HepG2 (cell line): ENCODE data around the gene RTEL1. TPM values are rescaled to one million over a fixed set of nuclear protein-coding genes. Genes with fewer than 3 reads are reported as not detected.
A peak's percentile ranks its signal among the peaks of the same experiment; 100 is the strongest.

Experiments
- ATF7-NPFF ChIP-seq: sonication (generic); formaldehyde crosslinking; IDR thresholded peaks from 2 replicates; pipeline ENCODE4 v1.8.1; 2023; ENCODE audit warnings: mild to moderate bottlenecking, low read depth, missing genetic modification reagents, moderate library complexity
- HNRNPL ChIP-seq: fragments of 200-400 bp; formaldehyde crosslinking; IDR thresholded peaks from 2 replicates; pipeline ENCODE4 v1.6.1; 2017; ENCODE audit warnings: mild to moderate bottlenecking, low read depth, low read length
- HNRNPUL1 ChIP-seq: fragments of 200-400 bp; formaldehyde crosslinking; IDR thresholded peaks from 2 replicates; pipeline ENCODE4 v1.6.1; 2017; ENCODE audit warnings: low read depth, mild to moderate bottlenecking, low read length, moderate library complexity
- HOXA3 ChIP-seq: sonication (generic); formaldehyde crosslinking; IDR thresholded peaks from 2 replicates; pipeline ENCODE4 v1.5.0; 2020; ENCODE audit warnings: missing genetic modification reagents
- HOXA9 ChIP-seq: sonication (generic); formaldehyde crosslinking; IDR thresholded peaks from 2 replicates; pipeline ENCODE4 v1.8.1; 2022; ENCODE audit warnings: missing genetic modification reagents, mild to moderate bottlenecking, moderate library complexity, borderline replicate concordance
- JUND ChIP-seq: sonication (generic); formaldehyde crosslinking; IDR thresholded peaks from 2 replicates; pipeline ENCODE4 v1.8.0; 2022; ENCODE audit warnings: mild to moderate bottlenecking, missing genetic modification reagents
- MAFG ChIP-seq: sonication (generic); formaldehyde crosslinking; IDR thresholded peaks from 2 replicates; pipeline ENCODE4 v1.5.1; 2020; ENCODE audit warnings: mild to moderate bottlenecking, missing genetic modification reagents
- SAFB2 ChIP-seq: sonication (generic); formaldehyde crosslinking; IDR thresholded peaks from 2 replicates; pipeline ENCODE4 v1.5.1; 2020; ENCODE audit warnings: missing genetic modification reagents, low read depth, mild to moderate bottlenecking, borderline replicate concordance
- SMAD9 ChIP-seq: sonication (generic); formaldehyde crosslinking; IDR thresholded peaks from 2 replicates; pipeline ENCODE4 v1.5.1; 2020; ENCODE audit warnings: mild to moderate bottlenecking, missing genetic modification reagents
- SP5 ChIP-seq: IDR thresholded peaks from 2 replicates; pipeline ENCODE4 v1.6.1; 2016; ENCODE audit warnings: low read depth, borderline replicate concordance
- YY1 ChIP-seq: IDR thresholded peaks from 2 replicates; pipeline ENCODE4 v1.6.1; 2011; ENCODE audit warnings: low read length, low read depth, moderate library complexity, mild to moderate bottlenecking; ENCODE audit not compliant: insufficient read depth, insufficient replicate concordance
- ZC3H13 ChIP-seq: sonication (generic); formaldehyde crosslinking; IDR thresholded peaks from 2 replicates; pipeline ENCODE4 v1.8.1; 2023; ENCODE audit warnings: mild to moderate bottlenecking, missing genetic modification reagents, moderate library complexity
- ZNF367 ChIP-seq: sonication (generic); formaldehyde crosslinking; IDR thresholded peaks from 2 replicates; pipeline ENCODE4 v1.4.0; 2020; ENCODE audit warnings: missing genetic modification reagents, borderline replicate concordance
- ZZZ3 ChIP-seq: sonication (generic); formaldehyde crosslinking; IDR thresholded peaks from 2 replicates; pipeline ENCODE4 v1.4.0; 2020; ENCODE audit warnings: missing genetic modification reagents, mild to moderate bottlenecking, borderline replicate concordance
- polyA plus RNA-seq, 8 experiments: library from polyadenylated mRNA; depleted of rRNA in 3 of 8; stranded (reverse) in 7 of 8; unstranded in 1 of 8; fragments of >200 nt; fragmentation: Illumina TruSeq in 4 of 8; extraction: Trizol in 4 of 8; gene quantifications; 2 replicates each; pipeline versions ENCODE4 v1.2.1 to v1.2.3, GENCODE V29; 2011 to 2016; ENCODE audit warnings: low read depth in 4 of 8, missing spikeins in 1 of 8, mixed read lengths in 1 of 8; ENCODE audit not compliant: insufficient read depth in 1 of 8
- total RNA-seq, 5 experiments: library from RNA; depleted of rRNA; stranded (reverse); fragments of >200 nt; fragmentation: Illumina TruSeq; extraction: Trizol; gene quantifications; 2 replicates each; pipeline ENCODE4 v1.2.3, GENCODE V29; 2016; ENCODE audit warnings: low read depth in 1 of 5
- TF ChIP-seq, protein P1 (sequence below): sonication (generic); formaldehyde crosslinking; IDR thresholded peaks from 2 replicates; pipeline ENCODE4 v1.4.0; 2020; ENCODE audit warnings: missing genetic modification reagents, borderline replicate concordance
- TF ChIP-seq, protein P2 (sequence below): sonication (generic); formaldehyde crosslinking; IDR thresholded peaks from 2 replicates; pipeline ENCODE4 v1.5.1; 2020; ENCODE audit warnings: mild to moderate bottlenecking, missing genetic modification reagents, moderate library complexity
- TF ChIP-seq, protein P3 (sequence below): sonication (generic); formaldehyde crosslinking; IDR thresholded peaks from 2 replicates; pipeline ENCODE4 v1.9.0; 2021; ENCODE audit warnings: missing genetic modification reagents, borderline replicate concordance
- TF ChIP-seq, protein P4 (sequence below): sonication (generic); formaldehyde crosslinking; IDR thresholded peaks from 2 replicates; pipeline ENCODE4 v1.8.1; 2023; ENCODE audit warnings: mild to moderate bottlenecking, missing genetic modification reagents
- TF ChIP-seq, protein P5 (sequence below): sonication (generic); formaldehyde crosslinking; IDR thresholded peaks from 2 replicates; pipeline ENCODE4 v1.4.0; 2020; ENCODE audit warnings: missing genetic modification reagents, borderline replicate concordance

Gene RTEL1
- total and polyA plus RNA-seq, 2 of the 13 experiments (the other 11 are each of a cell fraction or from before 2014, with no cell fraction given), result 21.8 to 36.4 TPM

DNA sequence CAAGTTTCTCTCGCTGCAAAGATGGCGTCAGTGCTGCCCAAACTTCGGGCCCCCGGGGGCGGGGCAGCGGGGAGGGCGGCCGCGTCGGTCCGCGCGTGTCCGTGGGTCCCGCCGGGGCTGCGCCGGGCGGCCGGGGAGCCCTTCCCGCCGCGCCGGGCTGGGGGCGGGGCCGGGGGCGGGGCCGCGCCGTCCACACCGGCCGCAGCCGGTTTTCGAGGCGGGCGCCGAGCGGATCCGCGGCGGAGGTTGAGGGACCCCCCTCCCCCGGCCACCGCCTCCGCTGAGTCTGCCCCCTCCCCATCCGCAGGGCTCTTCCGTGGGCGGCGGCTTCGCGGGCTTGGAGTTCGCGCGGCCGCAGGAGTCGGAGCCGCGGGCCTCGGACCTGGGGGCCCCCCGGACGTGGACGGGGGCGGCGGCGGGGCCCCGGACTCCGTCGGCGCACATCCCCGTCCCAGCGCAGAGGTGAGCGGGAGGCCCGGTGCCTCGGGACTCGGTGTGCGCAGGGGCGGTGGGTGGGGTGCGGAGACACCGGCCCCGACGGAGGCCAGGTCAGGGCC lies 82.0 kb downstream of the RTEL1 start (continued):
- TF ChIP-seq ZNF367 (CRISPR knock-in tag) (peak; percentile 9; the same call in 1 of the 2 replicates), ZC3H13 (CRISPR knock-in tag) (0 out of 2 replicates have a peak, but pooled peaks have one; percentile 45), ATF7-NPFF (CRISPR knock-in tag) (no peak), ZZZ3 (CRISPR knock-in tag) (no peak), SAFB2 (CRISPR knock-in tag) (0 out of 2 replicates have a peak, but pooled peaks have one; percentile 86), HOXA9 (CRISPR knock-in tag) (peak; percentile 81), SP5 (CRISPR knock-in tag) (peak; percentile 6; the same call in 1 of the 2 replicates), HNRNPL (no peak), MAFG (CRISPR knock-in tag) (peak; percentile 14; the same call in 1 of the 2 replicates), YY1 (peak; percentile 77), SMAD9 (CRISPR knock-in tag) (no peak), HNRNPUL1 (no peak), HOXA3 (CRISPR knock-in tag) (peak; percentile 59), JUND (CRISPR knock-in tag) (0 out of 2 replicates have a peak, but pooled peaks have one; percentile 19)
- TF ChIP-seq, protein P1, sequence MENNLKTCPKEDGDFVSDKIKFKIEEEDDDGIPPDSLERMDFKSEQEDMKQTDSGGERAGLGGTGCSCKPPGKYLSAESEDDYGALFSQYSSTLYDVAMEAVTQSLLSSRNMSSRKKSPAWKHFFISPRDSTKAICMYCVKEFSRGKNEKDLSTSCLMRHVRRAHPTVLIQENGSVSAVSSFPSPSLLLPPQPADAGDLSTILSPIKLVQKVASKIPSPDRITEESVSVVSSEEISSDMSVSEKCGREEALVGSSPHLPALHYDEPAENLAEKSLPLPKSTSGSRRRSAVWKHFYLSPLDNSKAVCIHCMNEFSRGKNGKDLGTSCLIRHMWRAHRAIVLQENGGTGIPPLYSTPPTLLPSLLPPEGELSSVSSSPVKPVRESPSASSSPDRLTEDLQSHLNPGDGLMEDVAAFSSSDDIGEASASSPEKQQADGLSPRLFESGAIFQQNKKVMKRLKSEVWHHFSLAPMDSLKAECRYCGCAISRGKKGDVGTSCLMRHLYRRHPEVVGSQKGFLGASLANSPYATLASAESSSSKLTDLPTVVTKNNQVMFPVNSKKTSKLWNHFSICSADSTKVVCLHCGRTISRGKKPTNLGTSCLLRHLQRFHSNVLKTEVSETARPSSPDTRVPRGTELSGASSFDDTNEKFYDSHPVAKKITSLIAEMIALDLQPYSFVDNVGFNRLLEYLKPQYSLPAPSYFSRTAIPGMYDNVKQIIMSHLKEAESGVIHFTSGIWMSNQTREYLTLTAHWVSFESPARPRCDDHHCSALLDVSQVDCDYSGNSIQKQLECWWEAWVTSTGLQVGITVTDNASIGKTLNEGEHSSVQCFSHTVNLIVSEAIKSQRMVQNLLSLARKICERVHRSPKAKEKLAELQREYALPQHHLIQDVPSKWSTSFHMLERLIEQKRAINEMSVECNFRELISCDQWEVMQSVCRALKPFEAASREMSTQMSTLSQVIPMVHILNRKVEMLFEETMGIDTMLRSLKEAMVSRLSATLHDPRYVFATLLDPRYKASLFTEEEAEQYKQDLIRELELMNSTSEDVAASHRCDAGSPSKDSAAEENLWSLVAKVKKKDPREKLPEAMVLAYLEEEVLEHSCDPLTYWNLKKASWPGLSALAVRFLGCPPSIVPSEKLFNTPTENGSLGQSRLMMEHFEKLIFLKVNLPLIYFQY (CRISPR knock-in tag), result no peak
- TF ChIP-seq, protein P2, sequence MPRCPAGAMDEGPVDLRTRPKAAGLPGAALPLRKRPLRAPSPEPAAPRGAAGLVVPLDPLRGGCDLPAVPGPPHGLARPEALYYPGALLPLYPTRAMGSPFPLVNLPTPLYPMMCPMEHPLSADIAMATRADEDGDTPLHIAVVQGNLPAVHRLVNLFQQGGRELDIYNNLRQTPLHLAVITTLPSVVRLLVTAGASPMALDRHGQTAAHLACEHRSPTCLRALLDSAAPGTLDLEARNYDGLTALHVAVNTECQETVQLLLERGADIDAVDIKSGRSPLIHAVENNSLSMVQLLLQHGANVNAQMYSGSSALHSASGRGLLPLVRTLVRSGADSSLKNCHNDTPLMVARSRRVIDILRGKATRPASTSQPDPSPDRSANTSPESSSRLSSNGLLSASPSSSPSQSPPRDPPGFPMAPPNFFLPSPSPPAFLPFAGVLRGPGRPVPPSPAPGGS (CRISPR knock-in tag), result 0 out of 2 replicates have a peak, but pooled peaks have one; percentile 34
- TF ChIP-seq, protein P3, sequence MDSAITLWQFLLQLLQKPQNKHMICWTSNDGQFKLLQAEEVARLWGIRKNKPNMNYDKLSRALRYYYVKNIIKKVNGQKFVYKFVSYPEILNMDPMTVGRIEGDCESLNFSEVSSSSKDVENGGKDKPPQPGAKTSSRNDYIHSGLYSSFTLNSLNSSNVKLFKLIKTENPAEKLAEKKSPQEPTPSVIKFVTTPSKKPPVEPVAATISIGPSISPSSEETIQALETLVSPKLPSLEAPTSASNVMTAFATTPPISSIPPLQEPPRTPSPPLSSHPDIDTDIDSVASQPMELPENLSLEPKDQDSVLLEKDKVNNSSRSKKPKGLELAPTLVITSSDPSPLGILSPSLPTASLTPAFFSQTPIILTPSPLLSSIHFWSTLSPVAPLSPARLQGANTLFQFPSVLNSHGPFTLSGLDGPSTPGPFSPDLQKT, result no peak
- TF ChIP-seq, protein P4, sequence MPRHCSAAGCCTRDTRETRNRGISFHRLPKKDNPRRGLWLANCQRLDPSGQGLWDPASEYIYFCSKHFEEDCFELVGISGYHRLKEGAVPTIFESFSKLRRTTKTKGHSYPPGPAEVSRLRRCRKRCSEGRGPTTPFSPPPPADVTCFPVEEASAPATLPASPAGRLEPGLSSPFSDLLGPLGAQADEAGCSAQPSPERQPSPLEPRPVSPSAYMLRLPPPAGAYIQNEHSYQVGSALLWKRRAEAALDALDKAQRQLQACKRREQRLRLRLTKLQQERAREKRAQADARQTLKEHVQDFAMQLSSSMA (CRISPR knock-in tag), result no peak
- TF ChIP-seq, protein P5, sequence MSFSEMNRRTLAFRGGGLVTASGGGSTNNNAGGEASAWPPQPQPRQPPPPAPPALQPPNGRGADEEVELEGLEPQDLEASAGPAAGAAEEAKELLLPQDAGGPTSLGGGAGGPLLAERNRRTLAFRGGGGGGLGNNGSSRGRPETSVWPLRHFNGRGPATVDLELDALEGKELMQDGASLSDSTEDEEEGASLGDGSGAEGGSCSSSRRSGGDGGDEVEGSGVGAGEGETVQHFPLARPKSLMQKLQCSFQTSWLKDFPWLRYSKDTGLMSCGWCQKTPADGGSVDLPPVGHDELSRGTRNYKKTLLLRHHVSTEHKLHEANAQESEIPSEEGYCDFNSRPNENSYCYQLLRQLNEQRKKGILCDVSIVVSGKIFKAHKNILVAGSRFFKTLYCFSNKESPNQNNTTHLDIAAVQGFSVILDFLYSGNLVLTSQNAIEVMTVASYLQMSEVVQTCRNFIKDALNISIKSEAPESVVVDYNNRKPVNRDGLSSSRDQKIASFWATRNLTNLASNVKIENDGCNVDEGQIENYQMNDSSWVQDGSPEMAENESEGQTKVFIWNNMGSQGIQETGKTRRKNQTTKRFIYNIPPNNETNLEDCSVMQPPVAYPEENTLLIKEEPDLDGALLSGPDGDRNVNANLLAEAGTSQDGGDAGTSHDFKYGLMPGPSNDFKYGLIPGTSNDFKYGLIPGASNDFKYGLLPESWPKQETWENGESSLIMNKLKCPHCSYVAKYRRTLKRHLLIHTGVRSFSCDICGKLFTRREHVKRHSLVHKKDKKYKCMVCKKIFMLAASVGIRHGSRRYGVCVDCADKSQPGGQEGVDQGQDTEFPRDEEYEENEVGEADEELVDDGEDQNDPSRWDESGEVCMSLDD, result no peak
